HCT116 (cell line): Measurements from ENCODE around the gene YBX2. TPM values are rescaled to one million over a fixed set of nuclear protein-coding genes. Genes with fewer than 3 reads are reported as not detected.
"Not testable (repeated sequence)": the region's sequence is repeated elsewhere in the genome, so short reads cannot be mapped to it uniquely, and the experiment has no call there.

Experiments
- ATAC-seq: fragments of 200-7000 bp; cut with Tn5 transposase; 2 replicates; pipeline ENCODE4 v1.9.1; 2020; ENCODE audit warnings: mild to moderate bottlenecking, moderate library complexity
- BruUV-seq: library from RNA; stranded (reverse); fragments of 400-500 nt; replicated peaks from 2 replicates; lab custom pipeline; 2021; lab: Mats Ljungman, UMichigan
- CTCF ChIA-PET: fragments of 300-600 bp; sonication (Branson Sonifier 250); formaldehyde crosslinking; loops from one replicate; lab custom pipeline; 2021; ENCODE audit warnings: antibody characterized with exemption; lab: Charles Lee
- POLR2A ChIA-PET: fragments of 300-600, 350-600 bp; sonication (Branson Sonifier 250); formaldehyde crosslinking; loops from one replicate; lab custom pipeline; 2021; ENCODE audit warnings: antibody characterized with exemption; lab: Charles Lee
- RAD21 ChIA-PET, 2 experiments: fragments of 300-600 bp; sonication (Branson Sonifier 250); formaldehyde crosslinking; loops; one replicate each; lab custom pipeline; 2023; ENCODE audit warnings: low total read pairs in 2 of 2; ENCODE audit not compliant: uncharacterized antibody in 2 of 2, unreplicated experiment in 2 of 2, low non-redundant PET in 1 of 2; lab: Charles Lee
- DNase-seq: peaks from one replicate; pipeline ENCODE4 v3.0.0-alpha.2; 2010; ENCODE audit warnings: low read depth, low spot score
- H2AFZ ChIP-seq: fragments of 200-600 bp; shearing (Covaris generic), sonication (generic); 2 replicates; pipeline ENCODE4 v1.6.1; 2017; ENCODE audit warnings: low read depth, mixed run types, mixed read lengths, antibody characterized with exemption, low read length; ENCODE audit not compliant: poor library complexity, severe bottlenecking
- H3K27ac ChIP-seq: 2 replicates; pipeline ENCODE4 v1.5.1; 2012; ENCODE audit warnings: low read depth, low read length
- H3K27me3 ChIP-seq: fragments of 200-600 bp; sonication (generic); 2 replicates; pipeline ENCODE4 v1.6.1; 2016; ENCODE audit warnings: mixed run types, low read length, mixed read lengths; ENCODE audit not compliant: insufficient read depth
- H3K36me3 ChIP-seq, 2 experiments: fragments of 200-500 bp in 1 of 2; fragments of 200-600 bp in 1 of 2; sonication (Bioruptor generic) in 1 of 2; sonication (generic) in 1 of 2; 2 replicates each; pipeline versions ENCODE4 v1.5.1 to v1.6.1; 2014 to 2016; ENCODE audit warnings: low read length in 2 of 2, inconsistent platforms in 1 of 2, mixed read lengths in 1 of 2, mixed run types in 1 of 2; ENCODE audit not compliant: insufficient read depth in 2 of 2, control insufficient read depth in 1 of 2
- H3K4me1 ChIP-seq, 2 experiments: fragments of 200-600 bp in 1 of 2; sonication (generic) in 1 of 2; 2 replicates each; pipeline versions ENCODE4 v1.5.1 to v1.6.1; 2012 to 2017; ENCODE audit warnings: low read length in 2 of 2, inconsistent platforms in 1 of 2, mild to moderate bottlenecking in 1 of 2, mixed read lengths in 1 of 2, mixed run types in 1 of 2, moderate library complexity in 1 of 2; ENCODE audit not compliant: insufficient read depth in 2 of 2, control insufficient read depth in 1 of 2
- H3K4me2 ChIP-seq: fragments of 200-600 bp; sonication (generic); 2 replicates; pipeline ENCODE4 v1.6.1; 2017; ENCODE audit warnings: mixed run types, low read length, mixed read lengths
- H3K4me3 ChIP-seq, 2 experiments: fragments of 200-600 bp in 1 of 2; sonication (generic) in 1 of 2; replicated peaks in 1 of 2; 2 replicates each; pipeline ENCODE4 v1.5.1; 2011 to 2016; ENCODE audit warnings: low read length in 2 of 2, control low read depth in 1 of 2, low read depth in 1 of 2, mild to moderate bottlenecking in 1 of 2, mixed read lengths in 1 of 2, mixed run types in 1 of 2
- H3K79me2 ChIP-seq: fragments of 200-600 bp; sonication (generic); 2 replicates; pipeline ENCODE4 v1.6.1; 2017; ENCODE audit warnings: mild to moderate bottlenecking, mixed run types, low read length, moderate library complexity, mixed read lengths; ENCODE audit not compliant: insufficient read depth
- H3K9ac ChIP-seq: fragments of 200-600 bp; sonication (generic); 2 replicates; pipeline ENCODE4 v1.6.1; 2016; ENCODE audit warnings: low read length, mixed read lengths
- H3K9me2 ChIP-seq: fragments of 200-600 bp; sonication (generic), shearing (Covaris generic); 2 replicates; pipeline ENCODE4 v1.6.1; 2017; ENCODE audit warnings: mixed run types, mild to moderate bottlenecking, moderate library complexity; ENCODE audit not compliant: insufficient read depth
- H3K9me3 ChIP-seq, 2 experiments: fragments of 200-500 bp in 1 of 2; fragments of 200-600 bp in 1 of 2; sonication (Bioruptor generic) in 1 of 2; sonication (generic) in 1 of 2; 2 replicates each; pipeline ENCODE4 v1.6.1; 2014 to 2017; ENCODE audit warnings: low read length in 2 of 2, mixed read lengths in 2 of 2, inconsistent platforms in 1 of 2, low read depth in 1 of 2, mild to moderate bottlenecking in 1 of 2, mixed run types in 1 of 2, moderate library complexity in 1 of 2; ENCODE audit not compliant: control insufficient read depth in 1 of 2, insufficient read depth in 1 of 2
- H4K20me1 ChIP-seq: fragments of 200-600 bp; sonication (generic), shearing (Covaris generic); 2 replicates; pipeline ENCODE4 v1.6.1; 2017; ENCODE audit warnings: mixed run types, mild to moderate bottlenecking, moderate library complexity; ENCODE audit not compliant: insufficient read depth
- CBX3 ChIP-seq: IDR thresholded peaks from 2 replicates; pipeline ENCODE4 v1.6.1; 2012; ENCODE audit warnings: low read depth
- EZH2 ChIP-seq: fragments of 200-600 bp; sonication (generic); IDR thresholded peaks from 2 replicates; pipeline ENCODE4 v1.6.1; 2017; ENCODE audit warnings: antibody characterized with exemption, mixed run types
- EZH2phosphoT487 ChIP-seq: fragments of 200-600 bp; IDR thresholded peaks from 2 replicates; pipeline ENCODE4 v1.6.1; 2018; ENCODE audit warnings: antibody characterized with exemption, borderline replicate concordance
- POLR2AphosphoS5 ChIP-seq: IDR thresholded peaks from 2 replicates; pipeline ENCODE4 v1.6.1; 2011; ENCODE audit warnings: mild to moderate bottlenecking, low read depth, low read length, moderate library complexity
- SIN3A ChIP-seq: IDR thresholded peaks from 2 replicates; pipeline ENCODE4 v1.6.1; 2012; ENCODE audit warnings: low read depth
- YY1 ChIP-seq: IDR thresholded peaks from 2 replicates; pipeline ENCODE4 v1.6.1; 2011; ENCODE audit warnings: low read length, low read depth, moderate library complexity, mild to moderate bottlenecking; ENCODE audit not compliant: insufficient replicate concordance; ENCODE audit errors: extremely low read depth
- ZFX ChIP-seq: fragments of 450-650 bp; IDR thresholded peaks from 2 replicates; pipeline ENCODE4 v1.6.1; 2017
- intact Hi-C: fragments of 100-400 bp; cut with micrococcal nuclease; formaldehyde crosslinking; loops from 2 replicates; pipeline ENCODE4 v1.10.0; 2022
- total RNA-seq: library from RNA; stranded (reverse); gene quantifications from one replicate; pipeline ENCODE4 v1.2.1, GENCODE V29; 2021; ENCODE audit not compliant: unreplicated experiment
- TF ChIP-seq, protein P1 (sequence below): IDR thresholded peaks from 2 replicates; pipeline ENCODE4 v1.6.1; 2011; ENCODE audit warnings: mild to moderate bottlenecking, low read length, moderate library complexity; ENCODE audit not compliant: insufficient replicate concordance; ENCODE audit errors: extremely low read depth

The YBX2 gene
- total RNA-seq, 1 experiment from 2014 or later = 2.3 TPM

DNA sequence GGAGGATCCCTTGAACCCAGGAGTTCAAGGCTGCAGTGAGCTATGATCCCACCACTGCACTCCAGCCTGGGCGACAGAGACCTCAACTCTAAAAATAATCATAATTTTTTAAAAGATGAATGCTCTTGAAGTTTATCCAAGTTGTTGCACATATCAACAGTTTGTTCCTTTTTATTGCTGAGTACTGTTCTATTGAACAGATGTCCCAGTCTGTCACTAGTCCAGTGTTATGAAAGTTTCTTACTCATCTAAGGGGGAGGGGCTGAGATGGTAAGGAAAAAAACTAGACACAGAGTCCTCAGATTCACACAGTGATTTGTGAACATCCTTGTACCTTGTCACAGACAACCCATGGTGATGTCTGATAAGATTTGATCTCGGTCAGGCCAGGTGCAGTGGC, 45.7 kb upstream of the YBX2 start (continued):
- TF ChIP-seq EZH2 = no peak
- no peak for TF ChIP-seq EZH2phosphoT487
- no peak for TF ChIP-seq YY1
- TF ChIP-seq POLR2AphosphoS5 = no peak
- no peak for TF ChIP-seq ZFX
- no peak for TF ChIP-seq SIN3A
- TF ChIP-seq, protein P1, sequence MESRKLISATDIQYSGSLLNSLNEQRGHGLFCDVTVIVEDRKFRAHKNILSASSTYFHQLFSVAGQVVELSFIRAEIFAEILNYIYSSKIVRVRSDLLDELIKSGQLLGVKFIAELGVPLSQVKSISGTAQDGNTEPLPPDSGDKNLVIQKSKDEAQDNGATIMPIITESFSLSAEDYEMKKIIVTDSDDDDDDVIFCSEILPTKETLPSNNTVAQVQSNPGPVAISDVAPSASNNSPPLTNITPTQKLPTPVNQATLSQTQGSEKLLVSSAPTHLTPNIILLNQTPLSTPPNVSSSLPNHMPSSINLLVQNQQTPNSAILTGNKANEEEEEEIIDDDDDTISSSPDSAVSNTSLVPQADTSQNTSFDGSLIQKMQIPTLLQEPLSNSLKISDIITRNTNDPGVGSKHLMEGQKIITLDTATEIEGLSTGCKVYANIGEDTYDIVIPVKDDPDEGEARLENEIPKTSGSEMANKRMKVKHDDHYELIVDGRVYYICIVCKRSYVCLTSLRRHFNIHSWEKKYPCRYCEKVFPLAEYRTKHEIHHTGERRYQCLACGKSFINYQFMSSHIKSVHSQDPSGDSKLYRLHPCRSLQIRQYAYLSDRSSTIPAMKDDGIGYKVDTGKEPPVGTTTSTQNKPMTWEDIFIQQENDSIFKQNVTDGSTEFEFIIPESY = no peak
- TF ChIP-seq CBX3 = no peak

DNA sequence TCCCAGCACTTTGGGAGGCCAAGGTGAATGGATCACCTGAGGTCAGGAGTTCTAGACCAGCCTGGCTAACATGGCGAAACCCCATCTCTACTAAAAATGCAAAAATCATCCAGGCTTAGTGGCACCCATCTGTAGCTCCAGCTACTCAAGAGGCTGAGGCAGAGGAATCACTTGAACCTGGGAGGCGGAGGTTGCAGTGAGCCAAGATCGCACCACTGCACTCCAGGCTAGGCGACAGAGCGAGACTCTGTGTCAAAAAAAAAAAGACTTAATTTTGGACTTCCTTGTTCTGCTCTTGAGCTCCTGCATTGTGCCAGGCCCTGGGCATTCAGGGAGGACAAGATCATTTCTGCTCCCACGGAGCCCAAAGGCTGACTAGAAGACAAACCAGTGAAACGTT, 43.2 kb upstream of the YBX2 start:
- H3K4me2 ChIP-seq, H2AFZ ChIP-seq, H3K9me2 ChIP-seq, H3K36me3 ChIP-seq, H3K9me3 ChIP-seq, H3K4me1 ChIP-seq, BruUV-seq, H3K27ac ChIP-seq, DNase-seq, POLR2A ChIA-PET, H3K4me3 ChIP-seq, CTCF ChIA-PET, ATAC-seq, H3K27me3 ChIP-seq, RAD21 ChIA-PET, H3K9ac ChIP-seq, H4K20me1 ChIP-seq, intact Hi-C loops, H3K79me2 ChIP-seq: not testable (repeated sequence)
